Activated CD8-positive, alpha-beta memory T cell treated with anti-CD3 and anti-CD28 coated beads, Interleukin-2, amount 10 ng/mL, durations not matched to agents 7 days and 5 days (primary cell): ENCODE measurements around the gene SAMD11. TPM values are rescaled to one million over a fixed set of nuclear protein-coding genes. Genes with fewer than 3 reads are reported as not detected.

Source experiments
- ATAC-seq: fragments of 150-1000 bp; cut with Tn5 transposase; one replicate; pipeline ENCODE4 v1.10.0; 2021; ENCODE audit warnings: moderate library complexity
- CTCF ChIA-PET: fragments of 350-600 bp; sonication (Branson Sonifier 250); formaldehyde crosslinking; loops from one replicate; lab custom pipeline; 2021; ENCODE audit warnings: antibody characterized with exemption; lab: Charles Lee
- DNase-seq: peaks from one replicate; pipeline ENCODE4 v3.0.0-alpha.2; 2020
- H3K27ac Mint-ChIP-seq: one replicate; pipeline ENCODE4 v1.8.0; 2021; ENCODE audit warnings: mild to moderate bottlenecking, mixed read lengths
- H3K27me3 Mint-ChIP-seq: one replicate; pipeline ENCODE4 v1.8.0; 2021; ENCODE audit warnings: mixed read lengths
- H3K36me3 Mint-ChIP-seq: one replicate; pipeline ENCODE4 v1.8.0; 2021; ENCODE audit warnings: mild to moderate bottlenecking, mixed read lengths
- H3K4me1 Mint-ChIP-seq: one replicate; pipeline ENCODE4 v1.8.0; 2021; ENCODE audit warnings: mixed read lengths
- H3K4me3 Mint-ChIP-seq: one replicate; pipeline ENCODE4 v1.8.0; 2021; ENCODE audit warnings: mild to moderate bottlenecking, moderate library complexity, mixed read lengths
- H3K9me3 Mint-ChIP-seq: one replicate; pipeline ENCODE4 v1.8.0; 2022; ENCODE audit warnings: low read depth, mixed read lengths
- total RNA-seq, 2 experiments: library from RNA; stranded (reverse); gene quantifications; one replicate each; pipeline ENCODE4 v1.2.3, GENCODE V29; 2021

The SAMD11 gene
- total RNA-seq, 2 experiments from 2014 or later = 0.61 TPM; not detected in 1

DNA sequence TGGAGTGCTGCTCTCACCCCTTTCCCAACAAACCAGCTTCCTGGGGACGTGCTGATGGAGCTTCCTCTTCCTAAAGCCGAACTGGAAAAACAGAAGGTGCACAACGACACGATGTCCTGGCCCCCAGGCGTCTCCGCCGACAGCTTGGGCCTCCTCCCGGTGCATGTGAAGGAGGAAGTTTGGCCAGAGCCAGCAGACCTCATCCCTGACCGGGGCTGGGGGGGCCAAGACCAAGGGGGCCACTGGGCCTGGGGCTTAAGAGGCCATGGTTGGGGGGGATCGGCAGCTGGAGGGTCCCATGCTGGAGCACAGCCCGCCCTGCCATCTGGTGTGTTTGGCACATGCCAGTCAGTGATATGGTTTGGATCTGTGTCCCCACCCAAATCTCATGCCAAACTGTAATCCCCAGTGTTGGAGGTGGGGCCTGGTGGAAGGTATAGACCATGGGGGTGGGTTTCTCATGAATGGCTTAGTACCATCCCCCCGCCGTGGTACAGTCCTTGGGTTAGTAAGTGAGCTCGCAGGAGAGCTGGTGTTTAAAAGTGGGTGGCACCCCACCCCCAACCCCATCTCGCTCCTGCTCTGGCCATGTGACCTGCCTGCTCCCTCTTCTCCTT is 69.8 kb downstream of the SAMD11 start:
- ATAC-seq = no peak
- peaks cover 21% of the 10 kb centered on the region for H3K4me1 Mint-ChIP-seq
- DNase-seq = no peak
- H3K4me3 Mint-ChIP-seq = no peak overlapping the region
- H3K36me3 Mint-ChIP-seq = peaks cover 6% of the 10 kb centered on the region
- H3K27me3 Mint-ChIP-seq = peaks cover 56% of the 10 kb centered on the region
- H3K9me3 Mint-ChIP-seq = peaks cover 5% of the 10 kb centered on the region
- no peak overlapping the region for H3K27ac Mint-ChIP-seq
- CTCF ChIA-PET = interaction anchor here (0.7 to 3.1 kb wide), 6 partner anchors 9 to 65 kb away, joined by 3 to 16 read pairs (median 5); partner anchors contain the start of gene NOC2L

Other genes starting within 250 kb of the SAMD11 start
- gene OR4F16, start 237.3 kb upstream of the SAMD11 start, total RNA-seq = not detected
- gene NOC2L, start 35.3 kb downstream of the SAMD11 start, total RNA-seq = 100 to 1,000 TPM in 1 of 2 experiments, 10 to 100 TPM in 1; 68.9 to 103 TPM
- gene KLHL17, start 36.7 kb downstream of the SAMD11 start, total RNA-seq = 10 to 100 TPM; 30.7 to 32.4 TPM
- gene PLEKHN1, start 42.6 kb downstream of the SAMD11 start, total RNA-seq = 1 to 10 TPM; 3.3 to 3.9 TPM
- not detected for gene PERM1, start 58.2 kb downstream of the SAMD11 start, total RNA-seq
- 1 to 10 TPM in 1 of 2 experiments, under 1 TPM in 1; 0.61 to 1.6 TPM for gene HES4, start 76.2 kb downstream of the SAMD11 start, total RNA-seq
- gene ISG15, start 89.6 kb downstream of the SAMD11 start, total RNA-seq = 100 to 1,000 TPM; 432 to 986 TPM
- 10 to 100 TPM; 29.3 to 32.8 TPM for gene AGRN, start 96.2 kb downstream of the SAMD11 start, total RNA-seq
- not detected for gene RNF223, start 150.4 kb downstream of the SAMD11 start, total RNA-seq
- 10 to 100 TPM; 22.9 to 23.6 TPM for gene C1orf159, start 192.2 kb downstream of the SAMD11 start, total RNA-seq
- not detected for gene TTLL10, start 250.0 kb downstream of the SAMD11 start, total RNA-seq